ENCODE data around the gene TBC1D2B. TPM values are rescaled to one million over a fixed set of nuclear protein-coding genes. Genes with fewer than 3 reads are reported as not detected.
"Not testable (repeated sequence)": the region's sequence is repeated elsewhere in the genome, so short reads cannot be mapped to it uniquely, and the experiment has no call there.

Gene TBC1D2B
- total and polyA plus RNA-seq, 2 donors (not counting 3 experiments of a cell fraction or from before 2014, with no cell fraction given) = 30.8 to 46.1 TPM

DNA sequence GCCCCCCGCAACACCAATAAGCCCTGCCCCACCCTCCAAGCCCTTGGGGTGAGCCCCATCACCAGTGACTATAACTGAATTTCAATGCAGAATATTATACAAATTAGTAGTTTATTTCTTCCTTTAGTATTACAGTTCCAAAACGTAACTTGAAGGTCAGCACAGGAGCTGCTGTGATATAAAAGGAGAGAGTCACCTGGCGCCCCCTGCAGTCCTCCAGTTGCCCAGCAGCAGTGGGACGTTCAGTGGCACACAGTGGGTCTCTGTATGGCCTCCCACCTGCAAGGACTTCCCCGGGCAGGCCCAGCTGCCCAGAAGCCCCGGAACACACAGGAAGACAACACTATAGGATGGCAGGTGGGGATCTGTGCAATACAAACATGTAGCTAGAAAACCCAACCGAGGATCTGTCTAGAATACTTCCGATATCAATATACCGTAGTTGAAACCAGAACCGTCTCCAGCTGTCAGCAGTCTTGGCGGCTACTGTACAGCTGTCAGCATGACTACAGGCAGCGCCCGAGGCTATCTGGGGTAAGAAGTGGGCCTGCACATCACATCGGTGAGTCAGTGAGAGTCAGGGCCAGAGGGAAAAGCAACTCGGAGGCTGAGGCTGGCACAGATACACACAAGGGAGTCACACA, 82.5 kb downstream of the TBC1D2B start:
- H3K9me1 ChIP-seq (replicated peaks; ENCODE audit: control insufficient read depth, extremely low read depth, insufficient read depth, low read length); H3K4me2 ChIP-seq (ENCODE audit: insufficient read depth, low read length); dilution Hi-C loops (cut with MboI; ENCODE audit: extremely low pct_ligation_motif_present, low sequenced_read_pairs); H4K20me1 ChIP-seq (replicated peaks; ENCODE audit: control insufficient read depth, extremely low read depth, insufficient read depth, low read length); BruUV-seq (replicated peaks); H3K9me3 ChIP-seq (replicated peaks; ENCODE audit: control insufficient read depth, insufficient read depth, low read length); H3K27me3 ChIP-seq (ENCODE audit: control insufficient read depth in 2 of 2, insufficient read depth in 2 of 2, low read length in 2 of 2); H3K79me2 ChIP-seq (ENCODE audit: control insufficient read depth, insufficient read depth, low read length); FAIRE-seq; H3K9ac ChIP-seq (replicated peaks; ENCODE audit: extremely low read depth, insufficient read depth, low read length); POLR2A ChIA-PET; H2AFZ ChIP-seq (ENCODE audit: low read depth, low read length); H3K4me3 ChIP-seq (replicated peaks in 1 of 3; ENCODE audit: insufficient read depth in 1 of 3, low read depth in 1 of 3, low read length in 3 of 3): not testable (repeated sequence)
- CTCF ChIA-PET = interaction anchor here (1.0 to 6.5 kb wide), 8 partner anchors 10 to 118 kb away, joined by 3 to 273 read pairs (median 4); no protein-coding TSS in a partner anchor
- DNase-seq (ENCODE audit: low read depth, low spot score) = peak; percentile 43
- H3K36me3 ChIP-seq (ENCODE audit: control insufficient read depth in 2 of 2, extremely low read depth in 1 of 2, insufficient read depth in 2 of 2, low read length in 2 of 2) = peaks cover 0 to 12% of the 10 kb centered on the region in 2 experiments
- H3K27ac ChIP-seq (ENCODE audit: insufficient read depth, low read depth, low read length) = peak overlapping the region; percentile 97
- peaks cover 23% of the 10 kb centered on the region for H3K4me1 ChIP-seq (ENCODE audit: control insufficient read depth, extremely low read depth, insufficient read depth, low read length)
- intact Hi-C loops (cut with micrococcal nuclease) = loop anchor here (1.0 to 10.0 kb wide), 3 partner anchors 28 to 80 kb away; no protein-coding TSS in a partner anchor
- TF ChIP-seq, protein P1, sequence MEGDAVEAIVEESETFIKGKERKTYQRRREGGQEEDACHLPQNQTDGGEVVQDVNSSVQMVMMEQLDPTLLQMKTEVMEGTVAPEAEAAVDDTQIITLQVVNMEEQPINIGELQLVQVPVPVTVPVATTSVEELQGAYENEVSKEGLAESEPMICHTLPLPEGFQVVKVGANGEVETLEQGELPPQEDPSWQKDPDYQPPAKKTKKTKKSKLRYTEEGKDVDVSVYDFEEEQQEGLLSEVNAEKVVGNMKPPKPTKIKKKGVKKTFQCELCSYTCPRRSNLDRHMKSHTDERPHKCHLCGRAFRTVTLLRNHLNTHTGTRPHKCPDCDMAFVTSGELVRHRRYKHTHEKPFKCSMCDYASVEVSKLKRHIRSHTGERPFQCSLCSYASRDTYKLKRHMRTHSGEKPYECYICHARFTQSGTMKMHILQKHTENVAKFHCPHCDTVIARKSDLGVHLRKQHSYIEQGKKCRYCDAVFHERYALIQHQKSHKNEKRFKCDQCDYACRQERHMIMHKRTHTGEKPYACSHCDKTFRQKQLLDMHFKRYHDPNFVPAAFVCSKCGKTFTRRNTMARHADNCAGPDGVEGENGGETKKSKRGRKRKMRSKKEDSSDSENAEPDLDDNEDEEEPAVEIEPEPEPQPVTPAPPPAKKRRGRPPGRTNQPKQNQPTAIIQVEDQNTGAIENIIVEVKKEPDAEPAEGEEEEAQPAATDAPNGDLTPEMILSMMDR (IDR thresholded peaks at IDR 0.05; ENCODE audit: extremely low read depth in 1 of 2, insufficient read depth in 1 of 2, low read depth in 1 of 2, low read length in 2 of 2) = peak; percentile 7 to 25

DNA sequence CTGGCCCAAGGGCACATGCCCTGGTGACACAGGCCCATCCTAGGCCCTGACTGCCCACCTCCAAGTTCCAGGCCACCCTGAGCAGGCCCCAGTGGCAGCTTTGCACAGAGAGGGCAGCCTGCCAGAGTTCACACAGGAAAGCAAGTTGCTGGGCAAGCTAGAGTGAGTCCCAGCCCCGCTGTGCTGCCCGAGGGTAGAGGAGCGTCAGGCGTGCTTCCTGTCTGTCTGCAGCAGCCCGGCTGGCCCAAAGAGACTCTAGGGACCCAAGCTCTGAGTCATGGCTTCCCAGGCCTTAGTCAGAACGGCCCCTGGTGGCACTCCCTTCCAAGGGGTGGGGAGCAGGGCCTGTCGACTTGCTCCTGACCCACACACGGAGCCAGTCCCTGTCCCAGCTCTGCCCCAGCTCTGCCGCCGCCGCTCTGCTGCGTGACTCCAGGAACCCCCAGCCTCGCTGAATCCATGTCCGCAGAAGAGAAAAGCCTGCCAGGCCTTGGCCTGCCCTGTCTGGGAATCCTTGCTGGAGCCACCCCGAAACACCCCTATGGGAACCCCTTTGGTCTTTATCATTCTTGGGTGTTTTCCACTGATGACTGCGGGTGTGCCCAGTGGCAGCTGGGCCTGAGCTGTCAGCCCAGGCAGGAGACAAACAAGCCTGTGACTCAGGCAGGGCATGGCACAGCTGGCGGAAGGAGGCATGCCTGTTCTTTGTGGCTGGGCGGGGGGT, 83.4 kb downstream of the TBC1D2B start:
- peak; percentile 87 for DNase-seq (ENCODE audit: low read depth, low spot score)
- CTCF ChIA-PET = interaction anchor here (0.8 to 3.8 kb wide), 7 partner anchors 10 to 119 kb away, joined by 3 to 15 read pairs (median 4); no protein-coding TSS in a partner anchor
- Histone ChIP-seq H3K27ac (ENCODE audit: insufficient read depth, low read depth, low read length) (peak overlapping the region; percentile 97), H3K9ac (replicated peaks; ENCODE audit: extremely low read depth, insufficient read depth, low read length) (peak overlapping the region; percentile 60), H3K4me2 (ENCODE audit: insufficient read depth, low read length) (peak overlapping the region; percentile 43), H3K4me1 (ENCODE audit: control insufficient read depth, extremely low read depth, insufficient read depth, low read length) (peaks cover 23% of the 10 kb centered on the region)
- H3K9me1 ChIP-seq (replicated peaks; ENCODE audit: control insufficient read depth, extremely low read depth, insufficient read depth, low read length); H3K79me2 ChIP-seq (ENCODE audit: control insufficient read depth, insufficient read depth, low read length); dilution Hi-C loops (cut with MboI; ENCODE audit: extremely low pct_ligation_motif_present, low sequenced_read_pairs); BruUV-seq (replicated peaks); H3K36me3 ChIP-seq (ENCODE audit: control insufficient read depth in 2 of 2, extremely low read depth in 1 of 2, insufficient read depth in 2 of 2, low read length in 2 of 2); H3K27me3 ChIP-seq (ENCODE audit: control insufficient read depth in 2 of 2, insufficient read depth in 2 of 2, low read length in 2 of 2); H3K9me3 ChIP-seq (replicated peaks; ENCODE audit: control insufficient read depth, insufficient read depth, low read length); H3K4me3 ChIP-seq (replicated peaks in 1 of 3; ENCODE audit: insufficient read depth in 1 of 3, low read depth in 1 of 3, low read length in 3 of 3); H4K20me1 ChIP-seq (replicated peaks; ENCODE audit: control insufficient read depth, extremely low read depth, insufficient read depth, low read length); H2AFZ ChIP-seq (ENCODE audit: low read depth, low read length); POLR2A ChIA-PET: not testable (repeated sequence)
- intact Hi-C loops (cut with micrococcal nuclease) = loop anchor here (1.0 to 10.0 kb wide), 3 partner anchors 27 to 79 kb away; no protein-coding TSS in a partner anchor
- TF ChIP-seq JUN (IDR thresholded peaks at IDR 0.05; ENCODE audit: borderline replicate concordance, insufficient read depth, insufficient read length, low read depth) (peak; percentile 1), FOS (IDR thresholded peaks at IDR 0.05; ENCODE audit: borderline replicate concordance, insufficient read depth, low read length) (peak; percentile 62), POLR2AphosphoS5 (IDR thresholded peaks at IDR 0.05; ENCODE audit: insufficient read depth, low read depth, low read length) (peak; percentile 23)
- peak; percentile 100 for FAIRE-seq

Data from endothelial cell of umbilical vein (primary cell).